Sigmoid colon (tissue), 7 donors: Measurements from ENCODE around the gene C1orf35. TPM values are rescaled to one million over a fixed set of nuclear protein-coding genes. Genes with fewer than 3 reads are reported as not detected.
A peak's percentile ranks its signal among the peaks of the same experiment; 100 is the strongest.

Experiments used
- DNase-seq: peaks from one replicate; pipeline ENCODE4 v3.0.0-alpha.2; 2019
- H3K27ac ChIP-seq, 4 donors: fragments of 200-600 bp; sonication (generic); one replicate each; pipeline ENCODE4 v1.5.1; 2016 to 2019; ENCODE audit warnings: mild to moderate bottlenecking in 1 of 4
- H3K27me3 ChIP-seq, 3 donors: fragments of 200-600 bp; sonication (generic); one replicate each; pipeline ENCODE4 v1.5.1; 2019; ENCODE audit warnings: mild to moderate bottlenecking in 1 of 3
- H3K36me3 ChIP-seq, 4 donors: fragments of 200-600 bp; sonication (generic); one replicate each; pipeline ENCODE4 v1.5.1; 2016 to 2019
- H3K4me1 ChIP-seq, 4 donors: fragments of 200-600 bp; sonication (generic); one replicate each; pipeline ENCODE4 v1.5.1; 2017 to 2019
- H3K4me3 ChIP-seq, 4 donors: fragments of 200-600 bp; sonication (generic); one replicate each; pipeline ENCODE4 v1.5.1; 2017 to 2019; ENCODE audit warnings: mild to moderate bottlenecking in 2 of 4, moderate library complexity in 1 of 4
- H3K9me3 ChIP-seq, 4 donors: fragments of 200-600 bp in 3 of 4; sonication (generic) in 3 of 4; one replicate each; pipeline versions ENCODE4 v1.5.1 to v1.6.1; 2013 to 2019
- CTCF ChIP-seq, 4 experiments: fragments of 450-650 bp in 3 of 4; fragments of 200-600 bp in 1 of 4; IDR thresholded peaks; one replicate each; pipeline ENCODE4 v1.5.1; 2016 to 2019; ENCODE audit warnings: antibody characterized with exemption in 4 of 4, mild to moderate bottlenecking in 3 of 4, moderate library complexity in 2 of 4
- EP300 ChIP-seq, 4 donors: sonication (generic); formaldehyde crosslinking; IDR thresholded peaks; one replicate each; pipeline ENCODE4 v1.6.1; 2017; ENCODE audit warnings: antibody characterized with exemption in 4 of 4
- POLR2A ChIP-seq, 2 donors: fragments of 450-650 bp; IDR thresholded peaks; one replicate each; pipeline ENCODE4 v1.6.1; 2016; ENCODE audit warnings: antibody characterized with exemption in 2 of 2, mild to moderate bottlenecking in 2 of 2, moderate library complexity in 2 of 2
- POLR2AphosphoS5 ChIP-seq, 4 donors: sonication (generic); formaldehyde crosslinking; IDR thresholded peaks; one replicate each; pipeline ENCODE4 v1.6.1; 2017; ENCODE audit warnings: antibody characterized with exemption in 4 of 4
- WGBS, 2 donors: extraction: QIAGEN DNeasy Blood & Tissue Kit; methylation state at CpG; one replicate each; pipeline ENCODE4 v1.1.7; 2013; 5-methylcytosine and 5-hydroxymethylcytosine counted together
- intact Hi-C: fragments of 100-400 bp; cut with DNase I; formaldehyde crosslinking; loops from one replicate; pipeline ENCODE4 v1.15.1; 2023
- polyA plus RNA-seq, 3 donors: library from polyadenylated mRNA; stranded (reverse); fragments of 200-250 nt; gene quantifications; one replicate each; pipeline ENCODE4 v1.2.3, GENCODE V29; 2013
- total RNA-seq, 4 donors: library from RNA; depleted of rRNA; stranded (reverse); fragments of >200 nt; gene quantifications; one replicate each; pipeline ENCODE4 v1.1.0, GENCODE V29; 2016
- donor health status: healthy with polysubstance abuse.
- donor health status: Bipolar disorder and iron deficiency.
- donor health status: healthy.

C1orf35 gene
- total and polyA plus RNA-seq, 7 donors: 7.8 to 18.1 (median 11.4) TPM

- H3K36me3 ChIP-seq: peaks cover 12 to 55% (median 37%) of the 10 kb centered on the region in 4 donors
- intact Hi-C loops: no loop called here
- peaks cover 0 to 50% (median 26%) of the 10 kb centered on the region in 4 donors for H3K4me1 ChIP-seq
- TF ChIP-seq CTCF (IDR thresholded peaks at IDR 0.05) (no peak), POLR2A (IDR thresholded peaks at IDR 0.05) (no peak), EP300 (IDR thresholded peaks at IDR 0.05) (no peak), POLR2AphosphoS5 (IDR thresholded peaks at IDR 0.05) (no peak)
- WGBS, 2 donors: 11 to 45% methylated on average over 15 of the region's 15 CpGs
- peak; percentile 68 for DNase-seq
- peak overlapping the region; percentile 88 to 98 (median 95) for H3K27ac ChIP-seq
- peak overlapping the region in 3 of 4 donors; percentile 70 to 92 (median 86) for H3K4me3 ChIP-seq
- H3K27me3 ChIP-seq: no peaks in the 10 kb centered on the region
- H3K9me3 ChIP-seq: no peaks in the 10 kb centered on the region
Observed at GRCh38 chr1:228101614-228101993, 1.5 kb downstream of the C1orf35 start.

- TF ChIP-seq EP300 (IDR thresholded peaks at IDR 0.05) (no peak), POLR2AphosphoS5 (IDR thresholded peaks at IDR 0.05) (no peak), CTCF (IDR thresholded peaks at IDR 0.05) (no peak), POLR2A (IDR thresholded peaks at IDR 0.05) (no peak)
- Histone ChIP-seq H3K27me3 (no peaks in the 10 kb centered on the region), H3K4me1 (peaks cover 0 to 53% (median 28%) of the 10 kb centered on the region in 4 donors), H3K36me3 (peaks cover 12 to 50% (median 34%) of the 10 kb centered on the region in 4 donors), H3K4me3 (no peak overlapping the region), H3K27ac (peak overlapping the region in 2 of 4 donors; percentile 2 to 98), H3K9me3 (no peaks in the 10 kb centered on the region)
- WGBS, 2 donors: 77 to 86% methylated on average over 12 of the region's 12 CpGs
- peak; percentile 66 for DNase-seq
- intact Hi-C loops: no loop called here
Observed at GRCh38 chr1:228100822-228101613, 2.1 kb downstream of the C1orf35 start.

- Histone ChIP-seq H3K4me1 (peaks cover 0 to 53% (median 28%) of the 10 kb centered on the region in 4 donors), H3K4me3 (no peak overlapping the region), H3K9me3 (peaks cover 0 to 6% (median 2%) of the 10 kb centered on the region in 4 donors), H3K36me3 (peaks cover 12 to 44% (median 32%) of the 10 kb centered on the region in 4 donors), H3K27ac (no peak overlapping the region), H3K27me3 (no peaks in the 10 kb centered on the region)
- peak; percentile 65 for DNase-seq
- WGBS, 2 donors: 60 to 74% methylated on average over 4 of the region's 4 CpGs
- TF ChIP-seq POLR2A (IDR thresholded peaks at IDR 0.05) (no peak), POLR2AphosphoS5 (IDR thresholded peaks at IDR 0.05) (no peak), EP300 (IDR thresholded peaks at IDR 0.05) (no peak), CTCF (IDR thresholded peaks at IDR 0.05) (no peak)
- intact Hi-C loops: no loop called here
Observed at GRCh38 chr1:228099331-228099732, 3.8 kb downstream of the C1orf35 start.

GRCh38 chr1:228098323-228098931 is 4.7 kb downstream of the C1orf35 start:
- intact Hi-C loops: no loop called here
- Histone ChIP-seq H3K9me3 (peaks cover 0 to 6% (median 3%) of the 10 kb centered on the region in 4 donors), H3K27me3 (no peaks in the 10 kb centered on the region), H3K27ac (no peak overlapping the region), H3K4me1 (peaks cover 0 to 46% (median 20%) of the 10 kb centered on the region in 4 donors), H3K4me3 (no peak overlapping the region), H3K36me3 (peaks cover 12 to 44% (median 32%) of the 10 kb centered on the region in 4 donors)
- no peak for TF ChIP-seq POLR2A (IDR thresholded peaks at IDR 0.05)
- TF ChIP-seq POLR2AphosphoS5 (IDR thresholded peaks at IDR 0.05): no peak
- TF ChIP-seq EP300 (IDR thresholded peaks at IDR 0.05): no peak
- TF ChIP-seq CTCF (IDR thresholded peaks at IDR 0.05): no peak
- WGBS, 2 donors: 91 to 92% methylated on average over 28 of the region's 28 CpGs
- peak; percentile 59 for DNase-seq
